GM10847 (cell line): ENCODE results near the gene DEDD2.

ENCODE experiments used
- POLR2A ChIP-seq: IDR thresholded peaks from 2 replicates; pipeline ENCODE4 v1.6.1; 2011; ENCODE audit not compliant: insufficient read length; ENCODE audit errors: extremely low read depth

DEDD2 gene

DNA sequence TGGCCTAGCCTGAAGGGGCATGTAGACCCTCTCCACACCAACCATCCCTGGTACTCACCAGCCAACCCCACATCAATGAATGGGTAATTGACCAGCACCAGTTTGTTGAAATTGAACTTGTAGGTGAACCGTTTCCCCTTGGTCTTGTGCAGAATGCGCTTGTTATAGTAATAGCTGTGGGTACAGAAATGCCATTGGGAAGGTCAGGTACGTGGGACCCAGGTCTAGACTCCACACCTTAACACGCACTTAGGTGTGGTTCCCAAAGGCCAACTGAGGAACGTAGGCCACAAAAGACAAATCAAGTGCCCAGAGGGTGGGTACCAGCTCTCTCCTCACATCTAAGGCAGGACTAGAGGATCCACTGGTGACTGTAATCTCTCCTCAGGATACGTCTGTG is 32.3 kb upstream of the DEDD2 start:
- TF ChIP-seq POLR2A, result no peak

DNA sequence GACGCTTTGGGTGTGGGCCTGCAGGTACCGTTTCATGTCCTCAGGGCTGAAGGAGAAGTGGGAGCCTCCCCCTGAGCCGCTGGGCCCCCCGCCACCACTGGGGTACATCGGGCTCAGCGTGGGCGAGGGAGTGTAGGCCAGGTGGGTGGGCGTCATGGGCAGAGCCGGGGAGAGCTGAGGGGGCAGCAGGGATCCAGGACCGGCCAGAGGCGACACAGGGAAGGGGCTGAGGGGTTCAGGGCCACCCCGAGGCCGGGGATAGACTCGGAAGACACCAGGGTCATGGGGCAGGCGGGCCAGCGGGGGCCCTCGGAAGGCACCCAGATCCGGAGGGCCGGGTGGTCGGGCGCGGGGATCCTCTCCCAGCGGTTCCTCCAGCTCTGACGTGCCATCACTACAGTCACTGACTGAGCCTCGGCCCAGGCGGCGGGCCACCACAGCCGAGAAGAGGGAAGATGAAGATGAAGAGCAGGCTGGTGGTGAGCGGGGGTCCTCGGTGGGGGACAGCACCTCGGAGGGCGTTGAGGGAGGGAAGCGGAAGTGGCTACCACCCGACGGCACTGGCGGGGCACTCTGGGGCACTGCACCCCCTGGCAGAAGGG is 31.8 kb upstream of the DEDD2 start:
- TF ChIP-seq POLR2A, result no peak

DNA sequence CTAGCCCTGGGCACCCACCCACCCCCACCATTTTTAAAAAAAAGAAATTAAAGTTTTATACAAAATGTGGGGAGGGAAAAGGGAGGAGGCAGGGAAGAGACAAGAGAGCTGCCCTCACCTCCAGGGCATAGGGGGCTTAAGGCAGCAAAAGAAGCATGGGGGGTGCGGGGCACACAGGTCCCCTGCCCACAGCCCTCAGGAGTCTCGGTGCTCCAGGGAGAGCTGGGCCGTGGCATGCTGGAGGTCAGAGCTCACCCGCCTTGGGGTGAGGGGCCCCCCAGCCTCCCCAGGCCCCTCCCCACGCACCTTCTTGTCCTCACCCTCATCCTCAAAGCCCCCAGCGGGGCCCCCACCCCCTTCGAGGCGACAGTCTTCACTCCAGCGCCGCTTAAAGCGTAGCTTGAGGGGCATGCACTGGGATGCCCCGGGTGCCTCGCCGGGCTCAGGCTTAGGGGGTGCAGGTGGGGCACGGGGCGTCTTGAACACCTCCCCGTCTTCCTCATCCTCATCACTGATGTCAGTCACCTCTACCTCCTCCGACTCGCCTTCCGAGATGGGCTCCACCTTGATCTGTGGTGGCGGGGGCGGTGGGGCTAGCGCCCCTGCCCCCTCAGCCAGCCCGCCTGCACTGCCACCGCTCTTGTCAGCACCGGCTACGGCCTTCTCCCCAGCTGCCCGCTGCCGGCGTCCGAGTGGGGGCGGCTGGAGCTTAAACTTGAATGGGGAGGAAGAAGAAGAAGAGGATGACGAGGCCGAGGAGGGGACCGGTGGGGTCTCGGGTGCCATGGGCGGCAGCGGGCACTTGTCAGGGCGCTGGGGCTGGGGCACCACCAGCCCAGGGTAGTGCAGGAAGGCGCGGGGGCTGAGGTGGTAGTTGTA is 31.0 kb upstream of the DEDD2 start:
- TF ChIP-seq POLR2A, result no peak

DNA sequence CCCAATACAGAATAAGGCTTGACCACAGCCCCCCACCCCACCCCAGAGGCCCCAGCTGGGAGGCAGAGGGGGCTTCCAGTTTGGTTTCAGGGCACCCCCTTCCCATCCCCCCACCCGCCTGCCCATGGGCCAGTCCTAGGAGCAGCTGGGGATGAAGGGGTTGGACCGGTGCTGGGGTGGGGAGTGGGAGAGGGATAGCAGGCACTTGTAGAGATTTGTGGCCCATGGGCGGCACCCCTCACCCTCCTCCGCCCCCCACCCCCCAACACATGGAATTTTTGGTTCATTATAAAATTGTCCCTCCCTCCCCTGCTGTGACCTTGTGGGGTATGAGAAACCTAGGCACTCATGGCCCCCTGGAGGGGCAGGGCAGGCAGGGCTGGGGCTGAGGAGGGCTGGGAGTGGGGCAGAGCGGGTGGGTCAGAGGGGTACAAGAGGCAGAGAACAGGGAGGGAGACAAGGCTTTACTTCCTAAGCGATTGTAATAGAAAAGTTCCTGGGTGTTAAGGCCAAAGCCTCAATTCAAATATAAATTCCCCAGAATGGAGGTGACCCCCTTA is 30.2 kb upstream of the DEDD2 start:
- no peak for TF ChIP-seq POLR2A

DNA sequence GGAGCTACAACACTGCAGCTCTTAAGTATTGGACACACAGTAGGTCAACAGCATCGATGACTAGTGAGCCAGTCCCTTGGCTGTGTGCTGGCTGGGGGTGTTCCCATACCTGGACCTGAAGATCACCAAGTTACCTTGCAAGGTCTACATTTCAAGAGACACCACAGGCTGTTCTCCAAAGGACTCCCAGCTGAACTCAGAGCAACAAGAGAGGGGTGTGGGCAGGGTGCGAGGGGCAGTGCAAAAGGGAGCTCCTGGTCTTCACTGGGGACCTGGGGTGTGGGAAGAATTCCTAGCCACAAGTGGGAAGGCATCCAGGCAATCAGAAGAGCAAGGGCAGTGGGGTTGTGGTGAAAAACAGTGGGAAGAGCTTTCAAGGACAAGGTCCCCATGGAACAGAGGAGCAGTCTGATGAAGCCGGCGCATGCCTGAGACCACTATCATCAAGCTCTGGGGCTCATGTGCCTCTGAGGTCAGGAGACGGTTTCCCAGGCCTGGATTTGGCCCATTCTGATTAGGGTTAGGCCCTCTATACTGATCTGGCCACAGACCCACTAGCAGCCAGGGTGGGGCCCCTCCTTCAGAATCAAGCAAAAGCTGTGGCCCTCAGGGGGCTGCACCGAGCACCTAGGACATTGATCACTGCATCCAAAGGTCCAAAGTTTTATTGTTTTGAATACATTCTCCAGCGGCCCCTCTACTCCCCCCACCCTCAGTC is 29.6 kb upstream of the DEDD2 start:
- TF ChIP-seq POLR2A, result no peak

DNA sequence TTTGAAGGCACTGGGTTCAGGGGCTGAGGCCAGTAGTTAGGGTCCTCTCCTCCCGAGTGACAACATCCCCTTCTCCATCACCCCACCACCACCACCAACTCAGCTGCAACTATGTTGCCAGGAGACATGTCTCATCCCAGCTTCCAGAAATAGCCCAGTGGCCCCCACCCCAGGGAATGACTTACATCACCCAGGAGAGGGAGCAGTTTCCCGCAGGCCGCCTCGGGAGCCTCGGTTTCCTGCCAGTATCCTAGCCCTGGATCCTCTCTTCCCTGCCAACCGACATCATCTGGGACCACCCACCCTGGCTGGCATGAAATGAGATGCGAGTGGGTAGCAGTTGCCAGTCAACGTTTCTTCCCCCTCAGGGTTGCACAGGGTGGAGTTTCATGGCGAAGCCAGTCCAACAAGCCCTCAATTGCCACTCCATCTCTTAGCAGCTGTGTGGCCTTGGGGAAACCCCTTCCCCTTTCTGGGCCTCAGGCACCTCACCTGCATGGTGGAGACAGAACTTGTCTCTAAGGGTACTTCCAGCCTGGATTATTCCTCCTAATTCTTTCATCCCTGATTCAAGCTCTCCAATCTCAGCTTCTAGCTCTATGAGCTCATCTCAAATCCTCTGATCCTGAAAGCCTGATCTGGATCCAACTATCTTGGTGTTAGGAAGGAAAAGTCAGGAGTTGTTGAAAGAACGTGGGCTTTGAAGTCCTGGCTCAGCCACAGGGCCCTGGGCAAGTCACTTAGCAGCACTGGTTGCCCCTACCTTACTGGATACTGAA is 28.9 kb upstream of the DEDD2 start:
- no peak for TF ChIP-seq POLR2A

DNA sequence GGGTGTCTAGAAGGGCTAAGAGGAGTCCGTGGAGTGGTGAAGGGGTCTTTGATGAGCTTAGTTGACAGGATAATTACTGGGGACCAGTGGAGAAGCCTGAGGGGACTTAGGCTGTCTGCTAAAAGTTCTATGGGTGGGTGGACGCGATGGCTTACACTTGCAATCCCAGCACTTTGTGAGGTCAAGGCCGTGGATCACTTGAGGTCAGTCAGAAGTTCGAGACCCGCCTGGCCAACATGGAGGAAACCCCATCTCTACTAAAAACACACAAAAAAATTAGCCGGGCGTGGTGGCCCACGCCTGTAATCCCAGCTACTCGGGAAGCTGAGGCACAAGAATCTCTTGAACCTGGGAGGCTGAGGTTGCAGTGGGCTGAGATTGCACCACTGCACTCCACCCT is 27.8 kb upstream of the DEDD2 start:
- no peak for TF ChIP-seq POLR2A

DNA sequence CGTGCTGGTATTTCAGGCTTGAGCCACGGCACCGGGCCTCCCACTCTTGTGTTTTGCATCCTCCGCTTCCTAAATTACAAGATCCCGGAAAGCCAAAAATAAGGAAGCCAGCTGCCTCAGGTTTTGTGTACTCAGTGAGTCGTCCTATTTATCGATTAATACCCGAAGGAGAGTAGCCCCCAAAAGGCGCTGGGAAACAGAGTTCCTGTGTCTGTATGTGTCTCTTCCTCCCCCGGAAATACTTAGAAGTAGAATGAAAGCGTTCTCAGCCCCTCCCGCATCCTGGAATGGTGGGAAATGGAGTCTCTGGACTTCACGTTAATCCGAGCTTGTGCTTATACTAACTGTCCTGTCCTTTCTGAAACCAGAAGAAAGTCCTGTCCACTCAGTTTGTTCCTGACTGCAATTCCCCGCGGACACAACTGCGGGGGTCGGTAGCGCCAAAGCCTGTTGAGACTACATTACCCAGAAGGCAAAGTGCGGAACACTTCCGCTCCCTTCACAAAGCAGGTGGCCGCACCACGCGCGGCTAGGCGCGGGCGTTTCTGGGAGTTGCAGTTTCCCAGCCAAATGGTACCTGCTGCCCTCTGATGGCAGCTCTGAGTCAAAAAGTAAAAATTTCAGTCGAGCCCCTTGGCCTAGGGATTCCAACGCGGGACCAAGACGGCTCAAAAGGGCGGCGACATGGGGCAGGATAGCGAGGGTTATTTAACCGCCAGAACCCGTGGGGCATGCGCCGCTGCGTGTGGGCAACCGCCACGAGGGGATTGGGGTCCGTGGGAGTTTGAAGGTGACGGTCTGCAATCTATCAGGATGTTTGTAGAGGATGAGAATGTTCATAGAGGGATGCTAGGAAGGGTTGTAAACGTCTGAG is 27.1 kb upstream of the DEDD2 start:
- TF ChIP-seq POLR2A, result no peak

DNA sequence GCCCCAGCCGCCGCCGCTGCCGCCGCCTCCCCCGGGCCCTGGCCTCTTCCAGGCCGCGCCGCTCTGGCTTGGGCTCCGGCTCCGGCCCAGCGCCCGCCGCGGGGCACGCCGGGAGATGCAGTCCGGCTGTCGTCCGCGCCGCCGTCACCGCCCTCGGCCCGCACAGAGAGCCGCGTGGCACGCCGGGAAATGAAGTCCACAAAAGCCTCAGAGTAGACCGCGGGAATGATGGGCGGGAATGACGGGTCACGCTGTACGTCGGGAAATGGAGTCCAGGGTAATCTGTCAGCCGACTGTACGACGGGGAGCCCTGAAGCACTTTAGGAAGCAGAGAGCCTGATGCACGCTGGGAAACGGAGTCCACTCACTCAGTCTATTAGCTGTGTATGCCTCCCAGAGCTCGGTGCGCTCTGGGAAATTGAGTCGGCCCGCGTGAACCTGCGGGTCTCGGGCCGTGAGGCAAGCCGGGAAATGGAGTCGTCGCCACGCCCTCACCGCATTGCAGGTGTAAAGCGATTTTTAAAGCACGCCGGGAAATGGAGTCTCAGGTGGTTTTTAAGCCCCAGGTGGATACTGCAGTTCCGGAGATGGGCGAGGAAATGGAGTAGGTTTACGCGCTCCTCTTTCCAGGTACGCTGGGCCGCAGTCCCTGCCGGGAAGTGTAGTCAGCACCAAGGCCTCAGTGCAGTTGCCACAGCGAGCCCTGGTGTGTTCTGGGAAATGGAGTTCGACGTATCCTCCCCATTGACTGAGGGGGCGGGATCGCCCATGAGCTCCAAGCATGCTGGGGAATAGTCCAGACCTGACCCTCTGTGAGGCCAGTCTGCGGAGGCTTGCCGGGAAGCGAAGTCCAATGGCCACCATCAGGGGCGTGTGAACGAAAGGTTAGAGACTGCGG is 25.3 kb upstream of the DEDD2 start, which contains the start of gene GSK3A:
GSK3A (minus strand) TSS at position 91 of the 898 bp plus-strand sequence. CDS start 137 bp downstream, outside the sequence.
- TF ChIP-seq POLR2A, result peak; percentile 83

DNA sequence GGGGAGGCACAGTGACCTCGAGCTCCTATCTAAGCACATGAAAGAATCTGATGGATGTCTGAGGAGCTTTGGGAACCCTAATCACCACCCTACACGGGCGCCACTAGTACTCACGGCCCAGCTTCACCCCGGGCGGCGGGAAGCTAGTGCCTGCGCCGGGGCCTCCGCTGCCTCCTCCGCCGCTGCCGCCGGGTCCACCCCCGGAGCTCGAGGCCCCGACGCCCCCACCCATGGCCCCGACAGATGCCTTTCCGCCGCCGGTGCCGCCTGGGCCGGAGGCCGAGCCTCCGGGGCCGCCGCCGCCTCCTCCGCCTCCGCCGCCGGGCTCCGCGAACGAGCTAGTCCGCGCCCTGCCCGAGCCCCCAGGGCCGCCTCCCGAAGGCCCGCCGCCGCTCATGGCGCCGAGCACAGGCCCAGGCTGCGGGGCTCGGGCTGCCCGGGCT is 24.6 kb upstream of the DEDD2 start:
- TF ChIP-seq POLR2A, result no peak

DNA sequence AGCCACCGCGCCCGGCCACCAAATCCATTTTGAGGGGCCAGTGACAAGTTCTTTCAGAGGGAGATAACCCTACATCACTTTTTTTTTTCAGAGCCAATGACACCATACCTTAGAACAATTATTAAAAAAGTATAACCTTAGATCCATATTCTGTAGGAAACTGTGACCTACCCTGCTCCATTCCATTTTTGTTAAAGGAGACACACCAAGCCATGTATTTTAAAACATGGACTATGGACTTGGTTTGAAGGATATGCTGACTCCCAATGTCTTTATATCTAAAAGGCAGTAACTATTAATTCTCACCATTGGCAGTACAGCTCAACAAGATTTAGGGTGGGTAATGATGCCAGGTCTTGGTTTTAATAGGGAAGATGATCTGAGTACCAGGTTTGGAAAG is 23.8 kb upstream of the DEDD2 start:
- no peak for TF ChIP-seq POLR2A

DNA sequence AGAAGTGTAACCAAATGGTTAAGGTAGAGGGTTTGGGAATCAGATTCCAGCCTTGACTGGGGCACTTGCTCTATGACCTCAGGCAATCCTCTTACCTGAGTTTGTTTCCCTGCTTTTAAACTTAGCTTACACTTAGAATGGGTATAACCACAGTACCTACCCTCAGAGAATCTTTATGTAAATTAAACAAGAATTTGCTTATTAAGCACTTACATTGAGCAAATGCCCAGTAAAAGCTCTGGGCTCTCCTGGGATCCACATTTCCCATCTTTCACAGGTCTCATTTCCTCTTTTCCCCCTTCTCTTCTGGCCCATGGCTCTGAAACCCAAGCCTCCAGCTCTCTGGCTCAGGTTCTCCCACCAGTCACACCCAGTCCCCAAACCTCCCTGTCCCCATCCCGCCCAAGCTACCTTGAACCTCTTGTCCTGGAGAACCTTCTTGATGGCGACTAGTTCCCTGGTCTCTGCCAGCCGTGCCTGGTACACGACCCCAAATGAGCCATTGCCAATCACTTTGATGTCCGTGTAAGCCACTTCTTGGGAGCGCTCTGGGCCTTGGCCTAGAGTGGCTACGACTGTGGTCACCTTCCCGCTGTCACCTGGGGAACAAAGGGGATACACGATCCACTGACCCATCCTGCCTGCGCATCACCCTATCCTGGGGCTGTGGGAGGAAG is 22.2 kb upstream of the DEDD2 start:
- no peak for TF ChIP-seq POLR2A
